ENCODE data around the gene FGD3.
"Not testable (repeated sequence)": the region's sequence is repeated elsewhere in the genome, so short reads cannot be mapped to it uniquely, and the experiment has no call there.

The FGD3 gene

GRCh38 chr9:93010056-93010455 is 62.7 kb downstream of the FGD3 start:
- no peak for DNase-seq

- DNase-seq: no peak
Measured at GRCh38 chr9:93010704-93011103, 63.4 kb downstream of the FGD3 start.

GRCh38 chr9:93011114-93011513 is 63.8 kb downstream of the FGD3 start:
- DNase-seq: no peak

GRCh38 chr9:93012963-93013855 is 65.9 kb downstream of the FGD3 start:
- DNase-seq: no peak

- DNase-seq: no peak
Measured at GRCh38 chr9:93013856-93014582, 66.7 kb downstream of the FGD3 start.

GRCh38 chr9:93015190-93015589 is 67.9 kb downstream of the FGD3 start:
- DNase-seq: not testable (repeated sequence)

- DNase-seq: no peak
Measured at GRCh38 chr9:93017621-93018020, 70.3 kb downstream of the FGD3 start.

GRCh38 chr9:93020151-93020550 is 72.8 kb downstream of the FGD3 start:
- DNase-seq: no peak

- DNase-seq: no peak
Measured at GRCh38 chr9:93020771-93021670, 73.7 kb downstream of the FGD3 start.

- DNase-seq: no peak
Measured at GRCh38 chr9:93022066-93022465, 74.7 kb downstream of the FGD3 start.

GRCh38 chr9:93022721-93023520 is 75.6 kb downstream of the FGD3 start:
- DNase-seq: no peak

- DNase-seq: no peak
Measured at GRCh38 chr9:93023521-93023815, 76.1 kb downstream of the FGD3 start.

GRCh38 chr9:93024646-93024910 is 77.3 kb downstream of the FGD3 start:
- no peak for DNase-seq

- DNase-seq: no peak
Measured at GRCh38 chr9:93024986-93025630, 77.8 kb downstream of the FGD3 start.

GRCh38 chr9:93025736-93026135 is 78.4 kb downstream of the FGD3 start:
- no peak for DNase-seq

GRCh38 chr9:93026640-93027039 is 79.3 kb downstream of the FGD3 start:
- no peak for DNase-seq

GRCh38 chr9:93027750-93028149 is 80.4 kb downstream of the FGD3 start:
- no peak for DNase-seq

- DNase-seq: no peak
Measured at GRCh38 chr9:93028448-93029006, 81.2 kb downstream of the FGD3 start.

- DNase-seq: no peak
Measured at GRCh38 chr9:93030642-93031628, 83.6 kb downstream of the FGD3 start.

- DNase-seq: no peak
Measured at GRCh38 chr9:93031629-93032430, 84.5 kb downstream of the FGD3 start.

Data from NCI-H2029 (cell line).